HG02759 (cell line): ENCODE data around the gene GOLGA6A.
"Not testable (repeated sequence)": the region's sequence is repeated elsewhere in the genome, so short reads cannot be mapped to it uniquely, and the experiment has no call there.

Experiments used
- ATAC-seq: cut with Tn5 transposase; IDR thresholded peaks from one replicate; pipeline ENCODE4 v1.9.1; 2021; ENCODE audit warnings: mild to moderate bottlenecking, moderate library complexity; ENCODE audit not compliant: unreplicated experiment

The GOLGA6A gene

DNA sequence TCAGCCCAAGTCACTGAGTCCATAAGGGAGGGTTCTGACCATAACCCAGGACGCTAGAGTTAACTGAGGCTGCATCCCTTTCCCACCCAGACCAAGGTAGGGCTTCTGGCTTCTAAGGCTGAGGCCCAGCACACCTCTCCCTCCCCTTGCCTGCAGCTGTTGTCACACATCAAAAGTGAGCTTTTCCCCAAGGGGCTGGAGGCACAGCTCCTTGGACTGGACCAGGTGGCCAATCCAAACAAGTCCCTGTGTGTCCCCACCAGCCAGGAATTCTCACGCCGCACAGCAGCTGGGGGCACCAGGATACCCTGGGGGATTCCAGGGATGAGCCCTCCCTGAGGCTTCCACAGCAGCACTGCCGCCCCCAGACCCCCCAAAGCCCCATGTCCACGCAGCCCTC is 25.8 kb upstream of the GOLGA6A start:
- no peak for ATAC-seq

DNA sequence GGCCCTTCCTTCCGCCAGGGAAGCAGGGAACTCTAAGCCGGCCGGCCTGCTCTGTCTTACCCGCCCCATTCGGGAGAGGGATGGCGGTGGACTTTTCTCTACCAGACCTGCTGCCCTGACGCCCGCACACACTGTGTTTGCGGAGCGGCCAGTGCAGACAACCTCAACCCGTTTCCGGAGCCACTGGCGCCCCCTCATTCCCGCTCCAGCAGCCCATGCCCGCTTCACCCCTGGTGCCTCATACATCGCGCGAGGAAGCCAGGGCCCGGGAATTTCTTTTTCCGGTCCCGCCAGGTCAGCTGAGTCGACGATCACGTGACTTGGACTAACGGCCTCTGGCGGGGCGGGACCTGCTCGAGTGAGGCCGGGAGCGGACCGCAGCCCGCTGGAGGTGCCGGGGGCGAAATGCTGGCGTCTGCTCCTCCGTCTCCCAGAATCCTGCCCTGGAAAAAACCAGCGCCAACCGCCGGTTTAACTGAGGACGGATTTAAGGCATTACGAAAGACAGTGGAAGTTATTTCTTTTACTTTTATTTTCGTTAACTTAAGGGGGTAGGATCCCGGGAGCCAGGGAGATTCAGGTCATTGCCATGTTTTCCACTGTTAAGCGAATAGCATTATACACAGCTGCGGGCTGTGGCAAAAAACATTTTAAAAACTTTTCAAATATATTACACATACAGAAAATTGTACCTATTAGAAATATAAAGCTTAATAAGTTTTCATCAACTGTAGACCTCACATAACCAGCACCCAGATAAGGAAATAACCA is 17.8 kb upstream of the GOLGA6A start:
- ATAC-seq, result peak; percentile 82

DNA sequence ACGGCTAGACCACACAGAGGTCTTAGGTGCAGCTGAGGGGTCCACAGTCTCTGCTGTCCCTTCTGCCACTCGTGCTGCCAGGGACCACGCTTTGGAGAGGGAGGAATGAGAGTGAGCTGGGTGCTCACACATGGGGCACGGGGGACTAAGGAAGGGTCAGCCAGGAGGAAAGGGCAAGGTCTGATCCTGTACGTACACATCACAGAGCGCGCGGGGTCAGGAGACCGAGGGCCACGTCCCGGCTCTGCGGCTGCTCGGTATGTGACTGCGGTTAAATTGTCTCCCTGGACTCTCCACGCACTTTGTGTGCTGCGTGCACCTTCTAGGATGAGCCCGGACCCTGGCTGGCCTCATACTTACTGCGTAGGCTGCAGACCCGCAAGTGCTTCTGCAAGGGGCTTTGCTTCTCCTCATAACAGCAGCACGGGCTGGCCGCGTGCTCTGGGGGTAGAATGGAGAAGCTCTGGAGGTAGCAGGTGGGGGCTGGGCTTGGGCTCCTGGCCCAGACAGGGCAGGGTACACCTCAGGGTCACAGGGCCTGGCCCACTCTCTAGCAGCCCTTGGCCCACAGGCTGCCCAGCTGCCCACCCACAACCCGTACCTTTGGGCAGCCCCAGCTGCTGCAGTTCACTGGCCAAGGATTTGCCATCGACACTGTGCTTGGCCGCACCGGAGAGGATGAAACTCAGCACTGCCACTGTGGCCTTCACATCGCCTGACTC is 14.6 kb upstream of the GOLGA6A start:
- not testable (repeated sequence) for ATAC-seq

- not testable (repeated sequence) for ATAC-seq
Measured at GRCh38 chr15:74095610-74096009, 13.3 kb upstream of the GOLGA6A start.

DNA sequence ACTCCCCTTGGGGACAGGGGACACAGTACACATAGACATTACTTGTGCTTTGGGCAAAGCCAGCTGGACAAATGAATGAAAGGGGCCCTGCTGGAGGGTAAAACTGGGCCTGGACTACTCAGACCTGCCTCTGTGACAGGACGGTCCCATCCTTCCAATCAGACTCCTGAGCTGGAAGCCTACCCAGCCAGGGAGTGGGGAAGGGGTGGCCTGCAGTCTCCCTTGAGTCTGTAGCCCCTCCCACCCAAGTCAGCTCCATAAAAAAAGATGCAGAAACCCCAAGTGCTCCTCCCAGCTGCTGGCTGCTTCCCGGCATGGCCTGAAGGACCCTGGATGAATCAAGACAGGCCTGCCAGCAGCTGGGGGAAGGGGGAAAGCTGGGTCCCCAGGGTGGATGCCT is 12.2 kb upstream of the GOLGA6A start:
- not testable (repeated sequence) for ATAC-seq

DNA sequence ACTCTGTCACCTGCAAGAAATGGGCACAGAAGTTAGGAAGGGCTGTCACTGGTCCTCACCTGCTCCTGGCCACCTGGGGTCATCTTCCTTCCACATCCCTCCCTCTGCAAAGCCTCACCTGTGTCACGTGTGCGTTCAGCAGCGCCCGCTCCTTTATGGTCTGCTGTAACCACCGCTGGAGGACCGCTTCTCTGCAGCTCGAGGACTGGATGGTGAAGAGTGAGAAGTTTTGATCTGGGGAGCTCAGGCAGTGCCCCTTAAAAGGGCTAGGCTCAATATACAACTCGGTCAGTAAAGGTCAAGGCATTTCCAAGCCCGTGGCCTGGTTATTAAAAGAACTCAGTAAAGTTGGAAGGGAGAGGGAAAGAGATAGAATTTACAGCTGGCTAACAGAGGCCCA is 6.6 kb downstream of the GOLGA6A start:
- ATAC-seq, result not testable (repeated sequence)

DNA sequence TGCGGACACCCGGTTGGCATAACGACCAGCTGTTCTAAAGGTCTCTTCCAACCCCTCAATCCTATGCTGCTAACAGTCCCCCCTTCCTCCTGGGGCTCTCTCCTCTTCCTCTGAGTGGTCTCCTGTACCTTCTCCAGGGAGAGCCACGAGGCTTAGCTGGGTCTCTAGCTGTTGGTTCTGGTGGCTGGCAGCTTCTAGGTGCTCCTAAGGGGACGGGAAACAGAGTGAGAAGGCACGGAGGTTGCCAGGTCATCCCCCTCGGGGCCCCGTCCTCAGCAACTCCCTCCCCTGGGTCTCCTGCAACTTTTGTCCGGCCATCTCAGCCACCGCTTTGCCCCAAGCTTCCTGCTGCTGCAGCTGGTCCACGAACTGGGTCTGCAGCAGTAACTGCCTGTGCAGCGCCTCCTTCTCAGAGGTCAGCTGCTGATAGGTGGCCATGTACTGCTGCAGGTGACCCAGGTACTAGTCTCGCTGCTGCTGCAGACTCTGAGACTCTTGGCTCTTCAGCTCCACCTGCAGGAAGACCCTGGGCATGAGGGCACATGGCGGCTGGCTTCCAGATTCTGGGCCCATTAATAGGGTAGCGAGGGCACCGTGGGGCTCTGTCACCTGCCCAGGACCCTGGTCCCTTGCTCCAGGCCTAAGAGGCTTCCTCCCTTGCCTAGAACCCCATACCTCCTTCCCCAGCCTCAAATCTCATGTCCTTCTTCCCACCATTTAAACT is 9.6 kb downstream of the GOLGA6A start:
- not testable (repeated sequence) for ATAC-seq

- not testable (repeated sequence) for ATAC-seq
Measured at GRCh38 chr15:74072132-74072531, 10.2 kb downstream of the GOLGA6A start.

DNA sequence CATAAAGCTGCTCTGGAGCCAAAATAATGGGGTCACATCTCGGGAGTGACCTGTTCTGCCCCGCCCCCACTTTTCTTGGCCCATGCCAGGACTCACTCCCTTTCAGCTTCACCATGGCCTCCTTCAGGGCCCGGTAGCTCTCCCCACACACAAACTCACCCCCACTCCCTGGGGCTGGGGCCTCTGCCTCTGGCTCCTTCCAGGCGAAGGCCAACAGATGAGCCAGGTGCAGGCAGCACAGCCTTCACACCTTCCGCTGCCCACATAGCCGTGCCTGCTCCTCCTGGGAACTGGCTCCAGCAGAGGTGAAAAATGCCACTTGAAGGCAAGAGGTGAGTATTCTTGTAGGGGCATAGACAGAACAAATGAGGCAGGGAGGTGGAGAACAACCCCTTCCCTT is 10.7 kb downstream of the GOLGA6A start:
- ATAC-seq, result not testable (repeated sequence)

DNA sequence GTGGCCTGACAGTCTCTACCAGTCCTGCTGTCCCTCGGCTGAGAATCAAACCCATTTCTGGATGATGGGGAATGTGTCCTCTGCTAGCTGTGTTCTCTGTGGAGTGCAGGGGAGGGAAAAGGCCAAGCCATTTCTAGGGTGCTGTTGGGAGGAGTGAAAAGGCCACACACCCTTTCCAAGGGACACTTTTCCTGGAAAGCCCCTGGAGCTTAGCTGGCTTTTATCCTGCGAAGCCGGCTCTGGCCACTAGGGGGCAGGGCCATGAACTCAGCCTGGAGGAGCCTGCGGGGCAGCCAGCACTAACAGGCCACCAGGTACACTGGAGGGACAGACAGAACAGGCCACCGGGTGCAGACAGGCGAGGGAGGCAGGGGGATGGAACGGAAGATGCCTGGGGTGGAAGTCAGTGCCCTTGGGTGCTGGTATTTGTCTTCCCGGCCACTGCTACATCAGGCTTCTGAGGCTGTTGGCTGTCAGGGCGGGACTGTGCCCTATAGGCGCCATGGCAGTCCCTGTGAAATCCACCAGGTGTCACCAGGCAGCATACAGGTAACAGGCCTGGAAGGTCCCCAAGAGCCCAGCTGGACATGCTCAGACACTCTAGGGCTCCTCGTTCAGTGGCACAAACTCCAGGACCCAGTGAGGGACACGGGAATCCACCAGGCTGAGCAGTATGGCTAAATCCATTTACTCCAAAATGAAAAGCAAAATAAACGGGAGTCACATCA is 16.5 kb downstream of the GOLGA6A start:
- not testable (repeated sequence) for ATAC-seq

- not testable (repeated sequence) for ATAC-seq
Measured at GRCh38 chr15:74064822-74065221, 17.5 kb downstream of the GOLGA6A start.

GRCh38 chr15:74064183-74064582 is 18.2 kb downstream of the GOLGA6A start:
- ATAC-seq, result not testable (repeated sequence)

- not testable (repeated sequence) for ATAC-seq
Measured at GRCh38 chr15:74063425-74064146, 18.8 kb downstream of the GOLGA6A start.

- ATAC-seq, result no peak
Measured at GRCh38 chr15:74062671-74063070, 19.7 kb downstream of the GOLGA6A start.

- ATAC-seq, result no peak
Measured at GRCh38 chr15:74062236-74062635, 20.1 kb downstream of the GOLGA6A start.

DNA sequence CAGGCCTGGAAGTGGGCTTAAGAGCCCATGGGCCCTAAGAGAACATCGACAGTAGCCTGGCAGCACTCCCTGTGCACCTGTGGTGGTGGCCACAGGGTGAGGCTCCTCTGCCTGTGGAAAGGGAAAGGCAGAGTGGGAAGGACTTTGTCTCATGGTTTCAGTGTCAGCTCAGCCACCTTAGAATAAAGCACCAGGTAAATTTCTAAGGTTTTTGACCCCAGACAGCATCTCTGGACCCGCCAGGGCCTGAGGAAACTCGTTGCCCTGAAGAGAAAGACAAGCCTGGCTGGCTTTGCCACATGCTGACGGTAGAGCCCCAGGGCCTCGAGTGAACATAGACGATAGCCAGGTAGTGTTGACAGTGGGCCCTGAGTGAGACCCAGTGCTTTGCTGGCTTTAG is 22.1 kb downstream of the GOLGA6A start:
- no peak for ATAC-seq

DNA sequence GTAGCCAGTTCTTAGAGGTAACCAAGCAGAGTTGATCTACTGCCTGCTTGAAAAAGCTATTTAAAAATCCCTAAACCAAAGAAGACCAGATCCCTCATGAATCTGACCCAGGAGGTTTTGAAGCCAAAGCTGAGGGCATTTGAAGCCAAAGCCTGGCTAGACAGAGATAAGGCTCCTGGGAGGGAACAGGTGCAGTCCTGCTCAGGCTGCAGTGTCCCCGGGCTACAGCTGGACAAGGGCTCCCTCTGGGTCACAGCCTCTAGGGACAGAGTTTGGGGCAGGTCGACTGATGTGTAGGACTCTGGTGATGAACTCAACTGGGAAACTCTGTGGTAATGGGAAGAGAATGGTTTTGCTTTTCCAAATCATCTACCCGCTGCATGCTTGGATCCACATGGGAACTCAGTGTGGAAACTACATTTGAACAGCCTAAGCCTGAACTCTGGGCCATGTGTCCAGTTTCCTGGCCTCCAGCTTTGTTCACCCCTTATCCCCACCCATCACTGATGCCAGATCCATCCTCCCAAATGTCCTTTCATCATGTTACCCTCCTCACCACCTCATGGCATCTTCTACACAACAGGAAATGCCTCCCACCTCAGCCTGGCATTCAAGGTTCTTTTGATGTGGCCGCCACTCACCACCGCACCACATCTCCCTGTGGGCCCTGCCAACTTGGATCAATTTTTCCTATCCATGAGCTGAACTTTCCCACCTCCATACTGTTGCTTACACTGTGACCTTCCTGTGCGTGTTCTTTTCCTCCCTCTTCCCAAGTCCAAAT is 23.1 kb downstream of the GOLGA6A start:
- ATAC-seq, result not testable (repeated sequence)

DNA sequence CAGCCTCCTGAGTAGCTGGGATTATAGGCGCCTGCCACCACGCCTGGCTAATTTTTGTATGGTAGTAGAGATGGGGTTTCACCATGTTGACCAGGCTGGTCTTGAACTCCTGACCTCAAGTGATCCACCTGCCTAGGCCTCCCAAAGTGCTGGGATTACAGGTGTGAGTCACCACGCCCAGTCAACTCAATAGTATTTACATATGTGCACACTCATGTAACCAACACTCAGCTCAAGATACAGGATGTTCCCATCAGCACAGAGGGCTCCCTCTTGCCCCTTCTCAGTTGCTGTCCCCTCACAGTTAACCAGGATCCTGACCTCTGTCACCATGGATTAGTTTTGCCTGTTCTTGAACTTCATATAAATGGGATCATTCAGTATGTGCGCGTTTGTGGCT is 26.0 kb downstream of the GOLGA6A start:
- not testable (repeated sequence) for ATAC-seq

DNA sequence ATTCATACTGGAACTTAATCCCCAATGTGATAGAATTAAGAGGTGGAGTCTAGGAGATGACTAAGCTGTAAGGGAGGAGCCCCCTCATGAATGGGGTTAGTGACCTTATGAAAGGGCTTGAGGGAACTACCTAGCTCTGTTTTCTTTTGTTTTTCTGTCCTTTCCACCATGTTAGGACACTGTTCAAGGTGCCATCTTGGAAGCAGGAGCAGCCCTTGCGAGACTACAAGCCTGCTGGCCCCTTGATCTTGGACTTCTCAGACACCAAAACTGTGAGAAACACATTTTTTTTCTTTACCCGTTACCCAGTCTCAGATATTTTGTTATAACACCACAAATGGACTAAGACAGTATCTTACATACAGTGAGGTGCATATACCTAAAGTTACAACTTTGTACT is 26.5 kb downstream of the GOLGA6A start:
- no peak for ATAC-seq
